GM18867 (cell line): ENCODE results near the gene STARD8.
A peak's percentile ranks its signal among the peaks of the same experiment; 100 is the strongest.

Source experiments
- ATAC-seq: cut with Tn5 transposase; IDR thresholded peaks from one replicate; pipeline ENCODE4 v1.9.1; 2021; ENCODE audit warnings: mild to moderate bottlenecking, moderate library complexity; ENCODE audit not compliant: unreplicated experiment

The STARD8 gene

DNA sequence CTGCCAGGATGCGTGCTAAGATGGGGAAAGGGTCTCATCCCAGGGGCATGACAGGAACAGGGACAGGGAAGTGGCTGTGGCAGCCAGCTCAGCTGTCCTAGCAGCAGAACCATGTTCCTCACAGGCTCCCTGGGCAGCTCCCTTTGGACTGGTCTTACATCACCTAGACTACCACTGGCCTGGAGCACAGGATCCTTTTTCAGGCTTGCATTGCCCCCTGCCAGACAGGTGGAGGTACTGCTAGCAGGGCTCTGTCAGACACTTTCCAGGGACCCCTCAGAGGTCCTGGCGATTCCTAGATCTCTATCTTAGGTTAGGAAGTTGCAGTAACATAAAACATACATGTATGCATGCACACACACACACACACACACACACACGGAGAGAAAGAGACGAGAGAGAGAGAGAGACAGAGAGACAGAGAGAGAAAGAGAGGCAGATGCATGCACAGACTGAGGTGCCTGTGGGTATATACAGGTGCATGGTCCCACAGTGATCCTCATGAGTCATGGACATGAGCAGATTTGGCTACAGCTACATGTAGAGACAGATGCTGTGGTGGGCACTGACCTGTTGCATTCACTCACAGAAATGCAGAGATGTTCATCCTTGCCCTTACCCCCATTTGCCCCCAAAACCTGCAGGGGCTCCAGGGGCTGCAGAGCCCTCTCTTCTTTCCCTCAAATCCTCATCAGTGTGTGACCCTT is 63.6 kb downstream of the STARD8 start:
- ATAC-seq = peak; percentile 55

GRCh38 chrX:68711845-68712244 is 64.4 kb downstream of the STARD8 start:
- ATAC-seq = no peak

- ATAC-seq = no peak
Measured at GRCh38 chrX:68714856-68715255, 67.4 kb downstream of the STARD8 start.

DNA sequence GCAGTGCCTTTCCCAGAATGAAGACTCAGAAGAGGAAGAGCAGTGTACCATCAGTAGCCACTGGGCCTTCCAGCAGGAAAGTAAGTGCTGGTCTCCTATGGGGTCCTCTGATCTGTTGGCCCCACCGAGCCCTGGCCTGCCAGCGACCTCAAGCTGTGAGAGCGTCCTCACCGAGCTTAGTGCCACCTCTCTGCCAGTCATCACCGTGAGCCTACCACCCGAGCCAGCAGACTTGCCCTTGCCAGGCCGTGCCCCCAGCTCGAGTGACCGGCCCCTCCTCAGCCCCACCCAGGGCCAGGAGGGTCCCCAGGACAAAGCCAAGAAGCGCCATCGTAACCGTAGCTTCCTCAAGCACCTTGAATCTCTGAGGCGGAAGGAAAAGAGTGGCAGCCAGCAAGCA is 69.7 kb downstream of the STARD8 start:
- no peak for ATAC-seq

GRCh38 chrX:68717663-68718442 is 70.4 kb downstream of the STARD8 start:
- no peak for ATAC-seq

DNA sequence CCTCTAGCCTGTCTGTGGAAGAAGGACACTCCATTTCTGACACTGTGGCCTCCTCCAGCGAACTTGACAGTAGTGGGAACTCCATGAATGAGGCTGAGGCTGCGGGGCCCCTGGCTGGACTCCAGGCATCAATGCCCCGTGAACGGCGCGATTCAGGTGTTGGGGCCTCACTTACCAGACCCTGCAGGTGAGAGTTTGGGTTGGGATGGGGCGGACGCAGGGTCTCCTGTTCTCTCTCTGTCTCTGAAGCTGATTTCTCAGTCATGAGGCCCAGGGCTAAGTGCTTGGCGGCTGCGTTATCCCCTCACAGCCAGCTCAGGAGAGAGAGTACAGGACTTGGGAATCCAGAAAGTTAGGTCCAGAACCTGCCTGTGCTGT is 71.0 kb downstream of the STARD8 start:
- no peak for ATAC-seq

- ATAC-seq = no peak
Measured at GRCh38 chrX:68719181-68719903, 71.9 kb downstream of the STARD8 start.

DNA sequence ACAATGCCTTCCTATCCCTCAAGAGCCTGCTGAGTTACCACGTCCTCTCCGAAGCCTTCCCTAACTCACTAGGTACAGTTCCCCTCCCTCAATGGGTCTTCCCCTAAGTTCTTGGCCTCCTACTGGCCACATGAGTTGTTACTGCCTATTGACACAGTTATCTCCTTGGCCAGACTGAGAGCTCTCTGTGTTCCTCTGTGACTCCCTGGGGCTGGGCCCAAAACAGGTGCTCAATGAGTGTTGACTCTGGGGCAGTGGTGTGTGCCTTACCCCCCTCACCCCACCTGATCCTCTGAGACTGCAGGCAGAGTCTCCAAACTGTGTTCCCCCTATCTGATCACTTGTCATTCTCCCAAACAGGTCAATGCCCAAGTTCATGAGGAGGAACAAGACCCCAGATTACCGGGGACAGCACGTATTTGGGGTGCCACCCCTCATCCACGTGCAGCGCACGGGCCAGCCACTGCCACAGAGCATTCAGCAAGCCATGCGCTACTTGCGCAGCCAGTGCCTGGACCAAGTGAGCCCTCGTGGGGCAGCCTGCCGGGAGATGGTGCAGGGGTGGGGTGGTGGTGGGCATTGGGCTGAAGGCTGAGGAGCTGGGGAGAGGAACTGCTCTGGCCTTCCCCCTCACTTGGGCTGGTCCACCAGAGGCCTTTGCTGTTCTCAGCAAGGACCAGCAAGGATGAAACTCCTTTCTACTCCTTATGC is 72.6 kb downstream of the STARD8 start:
- ATAC-seq = peak; percentile 65

- ATAC-seq = no peak
Measured at GRCh38 chrX:68720851-68721250, 73.4 kb downstream of the STARD8 start.

DNA sequence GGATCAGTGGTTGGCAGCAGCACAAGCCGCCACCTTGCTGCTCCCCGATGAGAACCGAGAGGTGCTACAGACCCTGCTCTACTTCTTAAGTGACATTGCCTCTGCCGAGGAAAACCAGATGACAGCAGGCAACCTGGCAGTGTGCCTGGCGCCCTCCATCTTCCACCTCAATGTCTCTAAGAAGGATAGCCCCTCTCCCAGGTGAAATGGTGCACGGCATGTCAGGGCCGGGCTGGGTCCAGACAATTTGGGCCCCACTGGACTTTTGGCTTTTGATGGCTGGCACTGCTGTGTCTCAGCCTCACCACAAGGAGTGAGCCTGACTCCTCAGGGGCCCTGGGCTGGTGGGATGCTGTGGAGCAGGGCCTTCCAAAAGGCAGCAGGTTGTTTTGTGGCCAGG is 74.1 kb downstream of the STARD8 start:
- ATAC-seq = no peak

GRCh38 chrX:68721991-68722860 is 74.8 kb downstream of the STARD8 start:
- ATAC-seq = no peak

DNA sequence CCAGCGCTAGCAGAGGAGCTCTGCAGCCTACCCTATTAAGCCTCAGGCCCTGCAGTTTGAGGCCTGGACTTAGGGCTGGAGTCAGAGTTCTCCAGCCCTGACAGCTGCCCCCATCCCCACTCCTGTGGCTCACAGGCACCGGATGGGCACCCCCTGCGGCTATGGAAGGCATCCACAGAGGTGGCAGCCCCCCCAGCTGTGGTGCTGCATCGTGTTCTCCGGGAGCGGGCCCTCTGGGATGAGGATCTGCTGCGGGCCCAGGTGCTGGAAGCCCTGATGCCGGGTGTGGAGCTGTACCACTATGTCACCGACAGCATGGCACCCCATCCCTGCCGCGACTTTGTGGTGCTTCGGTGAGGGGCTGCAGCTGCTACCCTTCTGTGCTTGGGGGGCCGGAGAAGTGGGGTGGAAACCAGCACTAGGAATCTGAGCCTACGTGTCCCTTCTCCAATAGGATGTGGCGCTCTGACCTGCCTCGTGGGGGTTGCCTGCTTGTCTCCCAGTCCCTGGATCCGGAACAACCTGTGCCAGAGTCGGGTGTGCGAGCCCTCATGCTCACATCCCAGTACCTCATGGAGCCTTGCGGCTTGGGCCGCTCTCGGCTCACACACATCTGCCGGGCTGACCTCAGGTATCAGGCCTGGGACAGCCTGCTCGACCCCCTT is 76.2 kb downstream of the STARD8 start:
- ATAC-seq = no peak

DNA sequence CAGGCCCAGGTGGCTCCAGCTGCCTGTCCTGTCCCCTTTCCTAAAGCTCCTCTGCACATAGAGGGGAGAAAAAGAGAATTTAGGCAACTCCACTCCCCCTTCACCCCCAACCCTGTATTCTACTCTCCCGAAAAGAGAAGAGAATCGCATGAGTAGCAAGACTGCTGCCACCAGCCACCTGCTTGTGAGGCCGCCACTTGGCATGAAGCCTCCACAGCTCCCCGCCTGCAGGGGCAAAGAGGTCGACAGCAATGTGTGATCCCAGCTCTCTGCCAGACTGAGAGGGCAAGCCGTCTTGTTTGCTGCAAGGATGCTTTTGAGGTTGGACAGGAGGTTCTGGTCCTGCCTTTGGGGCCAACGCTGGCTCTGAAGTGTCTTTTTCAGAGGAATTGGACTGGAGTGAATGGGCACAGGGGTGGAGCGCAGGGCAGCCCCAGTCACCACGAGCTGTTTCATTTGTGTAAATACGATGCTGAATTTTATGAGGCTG is 77.1 kb downstream of the STARD8 start:
- no peak for ATAC-seq

DNA sequence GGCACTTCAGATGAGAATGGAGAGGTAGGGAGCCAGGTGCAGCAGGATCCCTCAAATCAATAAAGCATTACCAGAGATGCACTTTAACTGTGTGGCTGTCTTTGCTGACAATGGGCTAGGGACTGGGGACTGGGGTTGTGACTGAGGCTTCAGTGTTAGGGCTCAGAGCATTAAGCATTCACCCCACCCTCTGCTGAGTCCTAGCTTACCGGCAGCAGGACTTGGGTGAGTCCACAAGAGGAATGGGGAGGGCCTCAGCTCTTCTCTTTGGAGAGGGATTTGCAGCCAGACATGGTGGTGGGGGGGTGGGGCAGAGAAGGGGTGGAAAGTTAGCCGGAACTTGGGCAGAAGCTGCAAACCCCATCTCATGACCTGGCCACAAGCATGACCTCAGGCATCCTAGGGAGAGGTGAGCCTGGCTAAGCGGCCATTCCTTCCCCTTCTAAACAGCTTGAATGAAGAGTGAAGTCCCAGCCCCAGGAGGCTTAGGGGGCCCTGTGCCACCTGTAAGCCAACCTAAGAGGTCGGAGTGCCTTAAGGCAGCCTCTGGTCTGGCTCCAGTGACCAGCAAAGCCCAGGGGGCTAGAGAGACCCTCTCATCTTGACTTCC is 78.4 kb downstream of the STARD8 start:
- no peak for ATAC-seq

GRCh38 chrX:68726366-68726765 is 78.9 kb downstream of the STARD8 start:
- no peak for ATAC-seq

DNA sequence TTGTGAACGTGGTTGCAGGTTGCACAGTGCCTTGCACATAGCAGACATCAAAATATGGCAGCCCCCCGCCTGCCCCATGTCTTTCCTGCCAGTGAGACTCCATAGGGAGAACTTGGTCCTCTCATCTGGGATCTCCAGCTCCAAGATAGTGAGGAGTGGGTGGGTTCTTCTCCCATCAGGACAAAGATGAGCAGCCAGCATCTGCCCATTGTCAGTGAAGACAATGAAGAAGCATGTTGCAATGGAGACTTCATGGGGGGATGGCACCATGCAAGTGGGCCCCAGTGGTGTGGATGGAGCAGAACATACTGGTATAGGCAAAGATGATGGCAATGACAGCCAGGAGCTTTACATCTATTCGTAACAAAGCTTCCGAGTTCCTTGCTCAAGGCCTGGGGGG is 80.2 kb downstream of the STARD8 start:
- ATAC-seq = no peak

DNA sequence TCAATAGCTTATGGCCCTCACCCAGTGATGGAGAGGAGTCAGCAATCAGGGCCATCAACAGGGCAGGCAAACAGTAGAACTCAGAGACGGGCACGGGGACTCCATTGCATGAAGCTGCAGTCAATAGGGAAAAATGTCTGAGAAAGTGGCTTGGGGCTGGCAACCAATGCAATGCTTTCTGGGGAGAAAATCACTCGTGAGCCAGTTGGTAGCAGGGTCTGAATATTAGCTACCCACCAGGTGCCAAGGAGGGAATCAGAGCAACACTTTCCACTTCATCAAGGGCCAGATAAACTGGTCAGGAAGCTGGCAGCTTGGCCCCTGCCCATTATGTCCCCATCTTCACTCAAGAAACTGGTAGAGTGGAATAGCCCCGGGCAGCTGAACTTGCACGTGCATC is 80.7 kb downstream of the STARD8 start:
- no peak for ATAC-seq

- no peak for ATAC-seq
Measured at GRCh38 chrX:68731254-68731653, 83.8 kb downstream of the STARD8 start.

DNA sequence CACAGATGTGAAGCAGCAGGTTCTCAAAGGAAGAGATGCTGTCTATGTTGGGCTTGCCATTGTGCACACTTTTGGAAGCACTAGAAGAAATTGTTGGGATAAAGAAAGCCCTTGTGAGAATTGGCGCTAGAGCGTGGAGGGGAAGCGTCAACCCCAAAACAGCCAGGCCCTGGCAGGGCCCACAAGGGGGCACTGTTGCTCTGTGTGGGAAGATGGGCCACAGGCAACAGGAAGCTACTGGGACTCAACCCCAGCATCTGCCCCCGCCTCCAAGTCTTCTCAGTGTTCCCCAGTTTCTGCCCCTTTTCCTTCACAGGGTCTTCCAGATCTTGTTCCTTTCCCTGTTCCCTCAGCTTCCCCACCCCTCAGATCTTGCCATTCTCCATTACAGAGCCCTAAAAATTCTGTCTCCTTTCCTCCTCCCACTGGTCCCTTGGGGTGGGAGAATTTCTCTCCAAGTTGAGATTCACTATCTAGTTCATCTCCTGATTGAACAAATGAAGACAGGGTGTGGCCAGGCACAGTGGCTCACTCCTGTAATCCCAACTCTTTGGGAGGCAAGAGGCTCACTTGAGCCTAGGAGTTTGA is 85.5 kb downstream of the STARD8 start:
- peak; percentile 89 for ATAC-seq
